Vagina (tissue), 2 donors: ENCODE results near the gene TACC3. TPM values are rescaled to one million over a fixed set of nuclear protein-coding genes. Genes with fewer than 3 reads are reported as not detected.
"Not testable (repeated sequence)": the region's sequence is repeated elsewhere in the genome, so short reads cannot be mapped to it uniquely, and the experiment has no call there.

ENCODE experiments used
- DNase-seq, 2 donors: peaks; one replicate each; pipeline ENCODE4 v3.0.0-alpha.2; 2017; ENCODE audit errors: extremely low spot score in 2 of 2
- H3K27ac ChIP-seq: fragments of 200-600 bp; sonication (generic); one replicate; pipeline ENCODE4 v1.5.1; 2019
- H3K27me3 ChIP-seq: fragments of 200-600 bp; sonication (generic); one replicate; pipeline ENCODE4 v1.5.1; 2019
- H3K36me3 ChIP-seq, 2 donors: fragments of 200-600 bp; sonication (generic); one replicate each; pipeline ENCODE4 v1.5.1; 2017 to 2019
- H3K4me1 ChIP-seq: fragments of 200-600 bp; sonication (generic); one replicate; pipeline ENCODE4 v1.5.1; 2019
- H3K4me3 ChIP-seq, 2 donors: fragments of 200-600 bp; sonication (generic); 1 replicate in 1 of 2; 2 replicates in 1 of 2; pipeline ENCODE4 v1.5.1; 2016 to 2019
- H3K9me3 ChIP-seq: fragments of 200-600 bp; sonication (generic); one replicate; pipeline ENCODE4 v1.5.1; 2019
- POLR2A ChIP-seq, 2 donors: fragments of 450-650 bp; IDR thresholded peaks; one replicate each; pipeline ENCODE4 v1.6.1; 2017; ENCODE audit warnings: antibody characterized with exemption in 2 of 2, mild to moderate bottlenecking in 2 of 2, moderate library complexity in 2 of 2
- POLR2AphosphoS5 ChIP-seq, 2 donors: sonication (generic); formaldehyde crosslinking; IDR thresholded peaks; one replicate each; pipeline ENCODE4 v1.9.0; 2017; ENCODE audit warnings: antibody characterized with exemption in 2 of 2, mild to moderate bottlenecking in 2 of 2, low read depth in 1 of 2; ENCODE audit not compliant: insufficient read depth in 1 of 2
- intact Hi-C: fragments of 100-400 bp; cut with DNase I; formaldehyde crosslinking; loops from one replicate; pipeline ENCODE4 v1.15.1; 2023
- total RNA-seq: library from RNA; depleted of rRNA; stranded (reverse); fragments of >200 nt; gene quantifications from one replicate; pipeline ENCODE4 v1.2.3, GENCODE V29; 2016
- TF ChIP-seq, protein P1 (sequence below), 3 experiments: fragments of 450-650 bp in 2 of 3; fragments of 200-600 bp in 1 of 3; sonication (generic) in 1 of 3; IDR thresholded peaks; one replicate each; pipeline ENCODE4 v1.5.1; 2017 to 2019; ENCODE audit warnings: antibody characterized with exemption in 3 of 3, mild to moderate bottlenecking in 2 of 3, moderate library complexity in 2 of 3

Gene TACC3
- total RNA-seq, 1 donor from 2014 or later = 16.0 TPM

GRCh38 chr4:1691737-1692373, 29.5 kb upstream of the TACC3 start:
- intact Hi-C loops = no loop called here

GRCh38 chr4:1693131-1693896, 28.0 kb upstream of the TACC3 start:
- no peak for TF ChIP-seq POLR2A (IDR thresholded peaks at IDR 0.05)
- TF ChIP-seq, protein P1, sequence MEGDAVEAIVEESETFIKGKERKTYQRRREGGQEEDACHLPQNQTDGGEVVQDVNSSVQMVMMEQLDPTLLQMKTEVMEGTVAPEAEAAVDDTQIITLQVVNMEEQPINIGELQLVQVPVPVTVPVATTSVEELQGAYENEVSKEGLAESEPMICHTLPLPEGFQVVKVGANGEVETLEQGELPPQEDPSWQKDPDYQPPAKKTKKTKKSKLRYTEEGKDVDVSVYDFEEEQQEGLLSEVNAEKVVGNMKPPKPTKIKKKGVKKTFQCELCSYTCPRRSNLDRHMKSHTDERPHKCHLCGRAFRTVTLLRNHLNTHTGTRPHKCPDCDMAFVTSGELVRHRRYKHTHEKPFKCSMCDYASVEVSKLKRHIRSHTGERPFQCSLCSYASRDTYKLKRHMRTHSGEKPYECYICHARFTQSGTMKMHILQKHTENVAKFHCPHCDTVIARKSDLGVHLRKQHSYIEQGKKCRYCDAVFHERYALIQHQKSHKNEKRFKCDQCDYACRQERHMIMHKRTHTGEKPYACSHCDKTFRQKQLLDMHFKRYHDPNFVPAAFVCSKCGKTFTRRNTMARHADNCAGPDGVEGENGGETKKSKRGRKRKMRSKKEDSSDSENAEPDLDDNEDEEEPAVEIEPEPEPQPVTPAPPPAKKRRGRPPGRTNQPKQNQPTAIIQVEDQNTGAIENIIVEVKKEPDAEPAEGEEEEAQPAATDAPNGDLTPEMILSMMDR (IDR thresholded peaks at IDR 0.05) = peak; percentile 49 to 78 (median 74)

More at GRCh38 chr4:1691737-1692373, 29.5 kb upstream of the TACC3 start:
- Histone ChIP-seq H3K4me3 (no peak overlapping the region), H3K27me3 (no peaks in the 10 kb centered on the region), H3K27ac (no peak overlapping the region), H3K9me3 (no peaks in the 10 kb centered on the region), H3K4me1 (no peaks in the 10 kb centered on the region), H3K36me3 (peaks cover 0 to 47% of the 10 kb centered on the region in 2 donors)
- DNase-seq = no peak
- TF ChIP-seq POLR2A (IDR thresholded peaks at IDR 0.05) = no peak
- TF ChIP-seq, protein P1 (IDR thresholded peaks at IDR 0.05) = no peak
- no peak for TF ChIP-seq POLR2AphosphoS5 (IDR thresholded peaks at IDR 0.05; ENCODE audit: insufficient read depth in 1 of 2, low read depth in 1 of 2)

GRCh38 chr4:1695913-1696312, 25.4 kb upstream of the TACC3 start:
- Histone ChIP-seq H3K9me3 (no peaks in the 10 kb centered on the region), H3K36me3 (peaks cover 0 to 78% of the 10 kb centered on the region in 2 donors), H3K4me1 (no peaks in the 10 kb centered on the region), H3K27me3 (no peaks in the 10 kb centered on the region), H3K27ac (no peak overlapping the region), H3K4me3 (no peak overlapping the region)
- intact Hi-C loops = no loop called here
- DNase-seq = no peak
- TF ChIP-seq, protein P1 (IDR thresholded peaks at IDR 0.05) = no peak
- no peak for TF ChIP-seq POLR2A (IDR thresholded peaks at IDR 0.05)
- no peak for TF ChIP-seq POLR2AphosphoS5 (IDR thresholded peaks at IDR 0.05; ENCODE audit: insufficient read depth in 1 of 2, low read depth in 1 of 2)

More at GRCh38 chr4:1693131-1693896, 28.0 kb upstream of the TACC3 start:
- H3K4me3 ChIP-seq = no peak overlapping the region
- no peak overlapping the region for H3K27ac ChIP-seq
- H3K36me3 ChIP-seq = peaks cover 0 to 61% of the 10 kb centered on the region in 2 donors
- no peaks in the 10 kb centered on the region for H3K9me3 ChIP-seq
- no peak for DNase-seq
- no peaks in the 10 kb centered on the region for H3K4me1 ChIP-seq
- H3K27me3 ChIP-seq = no peaks in the 10 kb centered on the region
- intact Hi-C loops = no loop called here

- H3K9me3 ChIP-seq, DNase-seq, intact Hi-C loops, H3K27me3 ChIP-seq, H3K27ac ChIP-seq, H3K4me1 ChIP-seq, H3K4me3 ChIP-seq: not testable (repeated sequence)
- peaks cover 3 to 64% of the 10 kb centered on the region in 2 donors for H3K36me3 ChIP-seq
These were observed 19.6 kb upstream of the TACC3 start for GRCh38 chr4:1701671-1702070.

DNA sequence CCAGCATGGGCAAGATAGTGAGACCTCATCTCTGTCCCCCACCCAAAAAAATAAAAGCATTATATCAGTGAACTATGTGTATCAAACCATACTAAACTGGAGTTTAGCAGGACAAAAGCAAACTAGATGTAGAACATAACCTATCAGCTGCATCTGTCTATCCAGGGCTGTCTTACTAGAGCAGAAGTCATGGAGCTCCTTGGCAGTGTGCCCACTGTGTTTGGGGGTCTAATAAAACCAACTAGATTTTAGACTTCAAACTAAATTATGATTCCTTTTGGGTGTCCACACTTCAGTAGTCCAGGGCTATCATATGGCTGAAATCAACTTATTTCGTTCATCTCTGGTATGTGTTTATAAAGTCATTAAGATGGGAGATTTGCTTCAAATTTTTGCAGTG, 17.5 kb upstream of the TACC3 start:
- Histone ChIP-seq H3K27me3 (no peaks in the 10 kb centered on the region), H3K4me1 (no peaks in the 10 kb centered on the region), H3K36me3 (peaks cover 3 to 43% of the 10 kb centered on the region in 2 donors), H3K9me3 (no peaks in the 10 kb centered on the region), H3K27ac (no peak overlapping the region), H3K4me3 (no peak overlapping the region)
- no peak for TF ChIP-seq POLR2A (IDR thresholded peaks at IDR 0.05)
- TF ChIP-seq, protein P1 (IDR thresholded peaks at IDR 0.05) = no peak
- TF ChIP-seq POLR2AphosphoS5 (IDR thresholded peaks at IDR 0.05; ENCODE audit: insufficient read depth in 1 of 2, low read depth in 1 of 2) = no peak
- intact Hi-C loops = no loop called here
- DNase-seq = no peak
